Activated CD8-positive, alpha-beta memory T cell treated with anti-CD3 and anti-CD28 coated beads for 4 hours (primary cell): ENCODE measurements around the gene DGCR2.
"Not testable (repeated sequence)": the region's sequence is repeated elsewhere in the genome, so short reads cannot be mapped to it uniquely, and the experiment has no call there.

Experiments
- DNase-seq, 2 donors: peaks; one replicate each; pipeline ENCODE4 v3.0.0-alpha.2; 2020; ENCODE audit warnings: low read depth in 2 of 2

DGCR2 gene

GRCh38 chr22:19060356-19061009 is 61.7 kb downstream of the DGCR2 start:
- DNase-seq, result no peak

- no peak for DNase-seq
Observed at GRCh38 chr22:19059481-19060278, 62.5 kb downstream of the DGCR2 start.

GRCh38 chr22:19058713-19059451 is 63.3 kb downstream of the DGCR2 start:
- DNase-seq, result no peak

- no peak for DNase-seq
Observed at GRCh38 chr22:19057999-19058491, 64.2 kb downstream of the DGCR2 start.

- DNase-seq, result no peak
Observed at GRCh38 chr22:19057539-19057938, 64.7 kb downstream of the DGCR2 start.

GRCh38 chr22:19056951-19057401 is 65.2 kb downstream of the DGCR2 start:
- no peak for DNase-seq

DNA sequence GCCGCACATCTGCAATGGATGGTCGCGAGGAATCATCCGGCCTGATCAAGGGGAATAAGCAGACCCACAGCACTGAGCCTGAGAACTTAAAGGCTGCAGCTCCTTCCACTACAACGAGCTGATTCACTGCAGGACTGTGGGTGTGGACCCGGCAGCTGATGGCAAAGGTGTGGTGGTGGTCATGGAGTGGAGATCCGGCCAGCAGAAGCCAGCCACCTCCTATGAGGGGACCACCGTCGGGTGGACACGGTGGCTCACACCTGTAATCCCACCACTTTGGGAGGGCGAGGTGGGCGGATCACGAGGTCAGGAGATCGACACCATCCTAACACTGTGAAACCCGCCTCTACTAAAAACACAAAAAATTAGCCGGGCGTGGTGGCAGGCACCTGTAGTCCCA is 66.4 kb downstream of the DGCR2 start:
- DNase-seq, result no peak

DNA sequence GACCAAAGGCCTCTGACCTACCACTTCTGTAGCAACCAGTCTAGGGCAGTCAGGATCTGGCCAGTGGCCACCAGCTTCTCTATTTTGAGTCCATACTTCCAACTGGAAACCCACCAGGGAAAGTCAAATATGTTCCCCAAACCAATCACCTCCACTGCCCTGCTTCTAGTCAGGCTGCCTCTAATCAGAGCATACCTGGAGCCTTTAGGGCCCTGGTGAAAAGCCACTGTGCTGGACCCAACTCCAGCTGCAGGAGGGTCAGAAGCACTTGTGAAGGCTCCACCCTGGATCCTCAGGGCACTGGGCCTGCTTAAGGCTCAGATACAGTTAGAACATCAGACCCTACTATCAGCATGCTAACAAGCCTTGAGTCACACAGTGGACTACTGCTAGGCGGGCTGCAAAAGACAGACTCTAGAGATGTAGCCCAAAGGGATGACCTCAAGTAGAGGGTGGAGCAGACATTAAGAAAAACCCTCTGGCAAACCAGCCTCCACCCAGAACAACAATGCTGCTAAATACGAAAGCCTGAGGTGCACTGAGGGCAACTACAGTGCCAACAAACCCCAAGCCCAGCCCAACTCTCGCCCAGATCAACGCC is 69.2 kb downstream of the DGCR2 start:
- DNase-seq, result no peak

- no peak for DNase-seq
Observed at GRCh38 chr22:19051381-19052072, 70.7 kb downstream of the DGCR2 start.

DNA sequence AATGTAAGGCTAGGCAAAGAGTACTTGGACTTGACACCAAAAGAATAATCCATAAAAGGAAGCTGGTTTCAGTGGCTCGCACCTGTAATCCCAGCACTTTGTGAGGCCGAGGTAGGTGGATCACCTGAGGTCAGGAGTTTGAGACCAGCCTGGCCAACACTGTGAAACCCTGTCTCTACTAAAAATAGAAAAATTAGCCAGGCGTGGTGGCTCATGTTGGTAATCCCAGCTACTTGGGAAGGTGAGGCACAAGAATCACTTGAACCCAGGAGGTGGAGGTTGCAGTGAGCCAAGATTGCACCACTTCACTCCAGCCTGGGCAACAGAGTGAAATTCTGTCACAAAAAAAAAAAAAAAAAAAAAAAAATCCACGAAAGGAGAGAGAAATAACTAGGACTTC is 71.4 kb downstream of the DGCR2 start:
- not testable (repeated sequence) for DNase-seq

GRCh38 chr22:19050117-19050516 is 72.1 kb downstream of the DGCR2 start:
- DNase-seq, result no peak

- no peak for DNase-seq
Observed at GRCh38 chr22:19048531-19048930, 73.7 kb downstream of the DGCR2 start.

DNA sequence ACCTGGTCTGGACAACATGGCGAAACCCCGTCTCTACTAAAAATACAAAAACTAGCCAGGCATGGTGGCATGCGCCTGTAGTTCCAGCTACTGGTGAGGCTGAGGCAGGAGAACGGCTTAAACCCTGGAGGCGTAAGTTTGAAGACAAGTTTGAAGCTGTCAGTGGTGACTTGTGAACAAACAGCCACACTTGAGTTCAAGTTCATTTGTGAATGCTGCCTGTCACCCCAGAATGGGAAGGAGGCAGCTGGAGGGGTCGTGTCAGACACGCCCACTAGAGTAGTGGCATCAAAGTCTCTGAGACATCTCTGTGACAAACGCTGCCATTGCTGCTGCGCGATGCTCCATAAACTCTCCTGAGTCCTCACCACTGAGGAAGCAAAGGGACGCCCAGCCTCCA is 74.2 kb downstream of the DGCR2 start:
- DNase-seq, result no peak

DNA sequence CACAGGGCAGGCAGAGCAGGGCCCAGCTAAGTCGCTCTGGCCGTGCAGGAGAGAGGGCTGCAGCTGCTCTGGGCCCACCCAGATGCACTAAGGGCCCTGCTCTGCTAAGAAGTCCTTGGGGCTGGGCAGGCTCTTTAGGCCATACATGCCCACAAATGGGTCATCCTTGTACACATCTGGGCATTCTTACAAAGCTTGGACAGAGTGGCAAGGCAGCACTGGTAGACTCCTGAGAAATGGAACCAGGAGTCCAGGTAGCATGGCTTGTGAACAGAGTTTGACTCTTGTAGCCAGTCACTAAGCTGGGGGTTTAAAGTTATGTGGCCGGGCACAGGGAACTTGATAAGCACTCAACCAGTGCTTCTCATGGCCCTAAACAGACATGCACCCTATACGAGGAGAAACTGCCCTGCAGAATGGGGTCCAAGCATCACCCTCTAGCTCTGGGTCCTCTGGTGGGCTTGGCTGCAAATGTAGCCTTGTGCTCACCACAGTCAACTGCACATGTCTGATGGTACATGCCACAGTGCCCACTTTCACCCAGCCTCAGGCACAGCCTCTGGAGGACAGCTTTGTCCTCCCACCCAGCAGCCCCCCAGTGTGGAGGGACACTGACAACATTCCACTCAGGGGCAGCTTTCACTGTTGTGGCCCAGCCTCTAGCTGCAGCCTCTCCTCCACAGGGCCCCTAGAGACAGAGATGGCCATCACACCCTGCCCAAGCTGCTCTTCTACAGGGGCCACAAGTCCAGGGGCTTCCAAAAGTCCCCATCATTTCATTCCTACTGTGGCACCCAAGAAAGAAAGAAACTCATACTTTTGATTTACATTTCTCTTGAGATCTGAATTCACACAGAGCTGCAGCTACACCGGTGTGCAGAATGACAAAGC is 75.2 kb downstream of the DGCR2 start:
- no peak for DNase-seq

- no peak for DNase-seq
Observed at GRCh38 chr22:19046287-19046686, 75.9 kb downstream of the DGCR2 start.

- DNase-seq, result no peak
Observed at GRCh38 chr22:19045094-19045493, 77.1 kb downstream of the DGCR2 start.

GRCh38 chr22:19044381-19044780 is 77.8 kb downstream of the DGCR2 start:
- DNase-seq, result no peak

DNA sequence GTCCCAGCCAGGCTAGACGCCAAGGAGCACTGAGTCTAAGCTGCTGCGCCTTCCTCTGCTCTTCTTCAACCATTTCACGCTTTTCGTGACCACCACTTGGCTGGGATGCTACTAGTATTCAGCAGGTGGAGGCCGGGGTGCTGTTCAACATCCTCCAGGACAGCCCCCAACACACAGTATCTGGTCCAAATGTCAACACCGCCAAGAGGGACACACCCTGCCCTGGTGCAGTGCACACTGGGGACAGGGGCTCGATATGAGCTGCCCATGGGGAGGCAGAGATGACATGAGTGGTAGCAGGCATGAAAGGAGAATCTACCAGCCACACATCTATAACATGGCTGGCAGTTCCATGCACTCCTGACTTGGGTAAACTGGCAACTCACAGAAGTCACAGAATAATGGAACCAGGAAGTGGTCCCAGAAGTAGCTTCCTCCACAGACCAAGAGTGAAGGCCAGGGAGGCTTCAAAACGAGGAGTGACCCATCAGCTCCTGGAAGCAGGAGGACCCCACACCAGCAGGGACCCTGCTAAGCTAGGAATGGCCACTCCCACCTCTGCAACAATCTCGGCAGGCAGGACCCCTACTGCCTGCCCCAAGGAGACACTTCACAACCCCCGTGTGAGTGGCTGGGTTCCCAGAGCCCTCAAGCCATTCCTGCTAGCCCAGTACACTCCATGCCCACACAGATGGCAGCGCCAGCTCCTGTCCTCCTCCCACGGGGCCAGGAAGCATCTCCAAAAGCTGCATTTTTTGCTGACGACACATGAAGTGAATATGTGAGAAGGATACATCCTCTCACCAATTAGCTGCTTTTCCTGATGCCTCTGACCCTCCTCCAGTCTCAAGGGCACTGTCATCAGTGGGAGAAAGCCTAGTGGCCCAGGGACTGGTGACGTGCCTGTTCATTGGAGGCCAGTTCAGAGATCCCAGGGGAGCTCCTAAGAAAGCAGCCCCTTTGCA is 78.8 kb downstream of the DGCR2 start:
- no peak for DNase-seq
